Measurements from ENCODE around the gene KCTD8.

Gene KCTD8

DNA sequence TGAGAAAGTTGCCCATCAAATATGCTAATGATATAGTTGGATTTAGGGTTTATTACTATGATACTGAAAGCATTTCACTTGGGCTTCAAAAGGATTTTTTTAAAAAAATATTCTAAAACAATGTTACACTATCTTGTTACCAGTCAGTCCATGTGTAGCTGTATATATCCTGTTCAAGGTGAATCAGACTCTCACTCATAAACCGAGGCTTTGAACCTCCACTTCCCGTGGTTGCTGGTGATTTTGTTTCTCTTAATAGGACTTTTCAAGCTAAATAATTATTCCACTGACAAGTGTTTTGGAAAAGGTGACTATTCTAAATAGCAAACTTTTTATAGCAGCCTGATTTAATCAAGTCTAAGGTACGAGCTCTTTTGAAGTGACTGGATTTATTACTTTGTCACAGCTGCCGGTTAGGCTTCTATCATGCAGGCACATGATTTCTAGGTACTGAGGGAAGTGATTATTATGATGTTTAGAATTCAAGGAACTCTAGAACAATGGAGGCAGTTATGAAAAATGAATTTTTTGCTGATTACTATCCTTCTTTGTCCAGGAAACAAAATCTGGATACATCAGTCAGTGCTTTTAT is 287.7 kb downstream of the KCTD8 start:
- H3K9ac ChIP-seq (ENCODE audit: low read length), result no peak overlapping the region
- peaks cover 4% of the 10 kb centered on the region for H3K4me1 ChIP-seq (ENCODE audit: control insufficient read depth, insufficient read depth, low read length)
- H3K36me3 ChIP-seq (ENCODE audit: control insufficient read depth, insufficient read depth, low read length, severe bottlenecking), result no peaks in the 10 kb centered on the region
- H3K9me3 ChIP-seq (ENCODE audit: control insufficient read depth, low read length), result no peaks in the 10 kb centered on the region
- no peak for DNase-seq (ENCODE audit: low read depth)
- no peak overlapping the region for H3K4me3 ChIP-seq (ENCODE audit: low read length)
- no peaks in the 10 kb centered on the region for H3K27me3 ChIP-seq (replicated peaks; ENCODE audit: control insufficient read depth, insufficient read depth, low read length)

DNA sequence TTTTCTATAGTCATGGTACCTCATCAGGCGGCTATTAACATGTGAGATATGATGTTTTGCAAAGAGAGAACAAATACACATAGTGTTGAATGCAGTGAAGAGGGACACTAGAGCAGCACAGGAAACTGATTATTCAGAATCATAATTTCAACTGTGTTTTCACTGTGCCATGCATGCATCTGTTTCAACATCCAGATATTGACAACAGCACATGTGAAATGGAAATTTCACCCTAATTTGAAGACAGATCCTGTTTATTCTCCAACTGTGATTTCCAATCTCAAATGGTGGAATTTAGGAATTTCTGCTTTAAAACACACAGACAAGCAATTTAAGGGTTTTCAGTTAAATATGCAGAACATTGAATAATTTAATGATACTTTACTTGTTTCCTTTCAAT is 288.6 kb downstream of the KCTD8 start:
- Histone ChIP-seq H3K4me3 (ENCODE audit: low read length) (no peak overlapping the region), H3K9ac (ENCODE audit: low read length) (no peak overlapping the region), H3K4me1 (ENCODE audit: control insufficient read depth, insufficient read depth, low read length) (peaks cover 4% of the 10 kb centered on the region), H3K36me3 (ENCODE audit: control insufficient read depth, insufficient read depth, low read length, severe bottlenecking) (no peaks in the 10 kb centered on the region), H3K27me3 (replicated peaks; ENCODE audit: control insufficient read depth, insufficient read depth, low read length) (no peaks in the 10 kb centered on the region), H3K9me3 (ENCODE audit: control insufficient read depth, low read length) (no peaks in the 10 kb centered on the region)
- no peak for DNase-seq (ENCODE audit: low read depth)

DNA sequence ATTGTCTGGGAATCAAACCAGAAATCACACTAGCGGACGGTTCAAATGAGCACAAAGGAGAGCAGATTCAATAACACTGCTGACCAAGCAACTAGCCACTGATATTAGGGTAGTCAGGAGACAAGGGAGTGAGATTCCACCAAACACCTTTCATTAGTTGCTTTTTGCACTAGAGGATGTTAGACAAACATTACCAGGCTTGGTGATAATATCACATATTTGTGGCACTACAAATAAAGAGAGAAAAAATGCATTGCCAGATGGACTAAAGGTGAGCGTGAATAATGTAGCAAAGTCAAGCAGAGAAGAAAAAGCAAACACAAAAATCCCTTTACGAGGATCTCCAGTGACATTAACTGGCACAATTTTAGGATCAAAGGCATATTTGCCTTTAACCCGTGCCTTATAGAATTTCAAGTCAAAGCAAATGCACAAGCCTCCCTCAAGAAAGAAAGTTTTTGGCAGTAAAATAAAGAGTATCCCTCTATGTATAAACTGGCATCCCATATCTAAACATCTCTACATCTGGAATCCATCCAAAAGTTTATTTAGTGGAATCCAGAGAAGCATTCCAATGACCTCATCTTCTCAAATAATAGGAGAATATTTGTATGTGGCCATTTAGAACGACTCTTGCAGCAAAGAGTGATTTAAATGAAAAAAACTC is 290.9 kb downstream of the KCTD8 start:
- Histone ChIP-seq H3K36me3 (ENCODE audit: control insufficient read depth, insufficient read depth, low read length, severe bottlenecking) (no peaks in the 10 kb centered on the region), H3K27me3 (replicated peaks; ENCODE audit: control insufficient read depth, insufficient read depth, low read length) (no peaks in the 10 kb centered on the region), H3K4me1 (ENCODE audit: control insufficient read depth, insufficient read depth, low read length) (peaks cover 4% of the 10 kb centered on the region), H3K9me3 (ENCODE audit: control insufficient read depth, low read length) (no peaks in the 10 kb centered on the region), H3K4me3 (ENCODE audit: low read length) (no peak overlapping the region), H3K9ac (ENCODE audit: low read length) (no peak overlapping the region)
- DNase-seq (ENCODE audit: low read depth), result peak; percentile 69

DNA sequence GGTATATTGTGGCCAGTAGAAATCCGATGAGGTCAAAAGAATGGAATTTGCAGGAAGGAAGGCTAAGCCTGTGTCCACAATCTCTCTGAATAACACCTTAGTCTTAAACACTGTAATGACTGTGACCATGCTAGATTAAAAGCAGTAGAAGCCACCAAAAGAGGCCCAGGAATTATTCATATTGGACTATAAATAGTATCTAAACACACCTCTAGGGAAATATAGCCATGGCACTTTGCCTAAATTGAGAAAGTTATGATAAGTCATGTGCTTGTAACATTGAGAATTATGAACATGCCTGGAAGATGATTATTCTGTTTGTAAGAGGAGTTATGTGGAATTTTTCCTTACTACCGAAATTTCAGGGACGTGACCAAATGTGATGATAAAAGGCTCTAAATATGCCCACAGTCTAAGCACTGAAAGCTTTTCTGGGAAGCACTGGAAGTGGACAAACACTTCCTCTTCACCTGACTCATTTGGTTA is 298.5 kb downstream of the KCTD8 start:
- Histone ChIP-seq H3K4me1 (ENCODE audit: control insufficient read depth, insufficient read depth, low read length) (peaks cover 7% of the 10 kb centered on the region), H3K27me3 (replicated peaks; ENCODE audit: control insufficient read depth, insufficient read depth, low read length) (no peaks in the 10 kb centered on the region), H3K9me3 (ENCODE audit: control insufficient read depth, low read length) (peaks cover 8% of the 10 kb centered on the region), H3K9ac (ENCODE audit: low read length) (no peak overlapping the region), H3K4me3 (ENCODE audit: low read length) (no peak overlapping the region), H3K36me3 (ENCODE audit: control insufficient read depth, insufficient read depth, low read length, severe bottlenecking) (no peaks in the 10 kb centered on the region)
- peak; percentile 7 for DNase-seq (ENCODE audit: low read depth)

DNA sequence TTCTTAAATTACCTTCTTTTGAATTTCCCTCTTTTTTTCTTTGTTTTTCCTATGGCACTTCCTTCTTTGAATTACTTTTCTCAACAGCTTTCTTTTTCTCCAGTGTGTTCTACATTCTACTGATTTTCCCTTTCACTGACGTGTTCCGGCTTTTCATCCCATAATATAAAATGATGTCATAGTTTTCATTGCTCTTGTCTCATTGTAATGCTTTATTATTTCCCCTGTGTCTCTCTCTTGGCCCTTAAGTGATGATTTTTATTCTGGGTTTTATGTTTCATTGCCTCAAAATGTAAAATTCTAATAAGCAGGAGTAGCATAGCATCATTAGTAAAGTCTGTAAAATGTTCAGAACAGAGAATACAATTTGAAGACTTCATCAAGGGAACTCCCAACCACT is 299.3 kb downstream of the KCTD8 start:
- no peaks in the 10 kb centered on the region for H3K27me3 ChIP-seq (replicated peaks; ENCODE audit: control insufficient read depth, insufficient read depth, low read length)
- H3K4me3 ChIP-seq (ENCODE audit: low read length), result no peak overlapping the region
- no peak for DNase-seq (ENCODE audit: low read depth)
- no peak overlapping the region for H3K9ac ChIP-seq (ENCODE audit: low read length)
- H3K36me3 ChIP-seq (ENCODE audit: control insufficient read depth, insufficient read depth, low read length, severe bottlenecking), result no peaks in the 10 kb centered on the region
- peaks cover 8% of the 10 kb centered on the region for H3K9me3 ChIP-seq (ENCODE audit: control insufficient read depth, low read length)
- H3K4me1 ChIP-seq (ENCODE audit: control insufficient read depth, insufficient read depth, low read length), result peaks cover 7% of the 10 kb centered on the region

DNA sequence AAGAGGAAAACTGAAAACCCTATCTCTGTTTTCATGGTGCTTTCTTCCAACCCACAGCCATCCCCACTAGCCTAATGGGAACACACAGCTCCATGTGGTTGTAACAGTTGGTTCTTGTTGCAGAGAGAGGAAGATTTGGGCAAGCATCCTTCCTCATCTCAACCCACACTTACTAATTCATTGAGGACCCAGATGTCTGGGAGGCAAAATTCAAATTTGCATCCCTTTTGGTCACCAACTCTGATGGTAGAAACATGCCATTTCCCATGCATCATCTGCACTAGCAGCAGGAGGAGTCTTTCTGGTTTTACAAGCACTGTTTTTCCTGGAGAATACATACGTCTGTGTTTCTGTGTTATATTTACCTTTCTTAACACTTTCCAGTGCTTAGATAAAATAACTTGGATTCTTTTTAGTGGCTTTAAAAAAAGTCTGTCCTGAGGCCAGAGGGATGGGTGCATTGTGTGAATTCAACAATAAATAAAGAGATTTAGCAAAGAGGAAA is 301.0 kb downstream of the KCTD8 start:
- DNase-seq (ENCODE audit: low read depth), result no peak
- no peak overlapping the region for H3K9ac ChIP-seq (ENCODE audit: low read length)
- peaks cover 8% of the 10 kb centered on the region for H3K9me3 ChIP-seq (ENCODE audit: control insufficient read depth, low read length)
- H3K4me1 ChIP-seq (ENCODE audit: control insufficient read depth, insufficient read depth, low read length), result peaks cover 7% of the 10 kb centered on the region
- no peak overlapping the region for H3K4me3 ChIP-seq (ENCODE audit: low read length)
- H3K27me3 ChIP-seq (replicated peaks; ENCODE audit: control insufficient read depth, insufficient read depth, low read length), result no peaks in the 10 kb centered on the region
- no peaks in the 10 kb centered on the region for H3K36me3 ChIP-seq (ENCODE audit: control insufficient read depth, insufficient read depth, low read length, severe bottlenecking)

DNA sequence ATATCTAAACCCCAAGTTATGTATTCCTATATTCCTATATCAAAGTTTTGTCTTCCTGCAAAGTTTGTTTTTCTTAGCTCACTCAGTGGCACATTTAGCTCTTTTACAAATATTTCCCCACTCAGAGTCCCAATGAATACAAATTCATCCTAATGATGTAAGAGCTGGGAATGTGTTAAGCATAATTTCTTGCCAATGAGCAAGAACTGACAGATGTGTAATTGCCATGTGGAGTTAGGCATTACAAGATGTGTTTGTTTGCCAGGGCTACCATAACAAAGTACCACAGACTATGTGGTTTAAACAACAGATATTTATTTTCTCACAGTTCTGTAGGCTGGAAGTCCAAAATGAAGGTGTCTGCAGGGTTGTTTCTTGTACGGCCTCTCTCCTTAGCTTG is 302.1 kb downstream of the KCTD8 start:
- Histone ChIP-seq H3K9ac (ENCODE audit: low read length) (no peak overlapping the region), H3K4me1 (ENCODE audit: control insufficient read depth, insufficient read depth, low read length) (peaks cover 7% of the 10 kb centered on the region), H3K27me3 (replicated peaks; ENCODE audit: control insufficient read depth, insufficient read depth, low read length) (no peaks in the 10 kb centered on the region), H3K9me3 (ENCODE audit: control insufficient read depth, low read length) (peaks cover 8% of the 10 kb centered on the region), H3K4me3 (ENCODE audit: low read length) (no peak overlapping the region), H3K36me3 (ENCODE audit: control insufficient read depth, insufficient read depth, low read length, severe bottlenecking) (no peaks in the 10 kb centered on the region)
- DNase-seq (ENCODE audit: low read depth), result no peak

DNA sequence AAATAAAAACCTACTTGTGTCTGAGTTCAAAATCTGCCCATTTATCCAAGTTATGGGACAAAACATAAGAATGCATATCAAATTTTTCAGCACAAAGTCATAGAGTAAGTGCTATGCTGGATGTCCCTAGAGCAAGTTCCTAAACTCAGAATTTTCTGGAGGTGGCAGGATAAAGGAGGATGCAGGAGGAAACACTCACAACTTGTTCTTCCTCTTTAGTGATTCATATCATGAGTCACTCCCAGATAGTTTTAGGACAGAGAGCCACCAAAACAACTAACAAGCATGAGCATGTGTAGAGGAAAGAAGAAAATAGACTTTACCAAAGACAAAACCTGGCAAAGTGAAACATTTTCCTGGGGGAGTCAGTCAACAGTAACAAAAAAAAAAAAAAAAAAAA is 302.7 kb downstream of the KCTD8 start:
- Histone ChIP-seq H3K4me3 (ENCODE audit: low read length) (no peak overlapping the region), H3K27me3 (replicated peaks; ENCODE audit: control insufficient read depth, insufficient read depth, low read length) (no peaks in the 10 kb centered on the region), H3K36me3 (ENCODE audit: control insufficient read depth, insufficient read depth, low read length, severe bottlenecking) (no peaks in the 10 kb centered on the region), H3K9me3 (ENCODE audit: control insufficient read depth, low read length) (peaks cover 8% of the 10 kb centered on the region), H3K9ac (ENCODE audit: low read length) (no peak overlapping the region), H3K4me1 (ENCODE audit: control insufficient read depth, insufficient read depth, low read length) (peaks cover 5% of the 10 kb centered on the region)
- peak; percentile 1 for DNase-seq (ENCODE audit: low read depth)

DNA sequence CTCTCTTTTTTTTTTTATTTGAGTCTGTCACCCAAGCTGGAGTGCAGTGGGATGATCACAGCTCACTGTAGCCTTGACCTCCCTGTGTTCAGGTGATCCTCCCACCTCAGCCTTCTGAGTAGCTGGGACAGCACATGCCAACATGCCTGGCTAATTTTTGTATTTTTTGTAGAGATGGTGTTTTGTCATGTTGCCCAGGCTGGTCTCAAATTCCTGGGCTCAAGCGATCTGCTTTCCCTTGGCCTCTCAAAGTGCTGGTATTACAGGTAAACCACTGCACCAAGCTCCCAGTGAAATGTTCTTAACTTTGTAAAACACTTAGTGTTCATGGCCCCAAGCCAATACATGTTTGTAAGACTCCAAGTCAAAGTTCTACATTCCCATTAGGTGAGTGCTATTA is 316.1 kb downstream of the KCTD8 start:
- Histone ChIP-seq H3K9me3 (ENCODE audit: control insufficient read depth, low read length) (no peaks in the 10 kb centered on the region), H3K27me3 (replicated peaks; ENCODE audit: control insufficient read depth, insufficient read depth, low read length) (no peaks in the 10 kb centered on the region), H3K4me3 (ENCODE audit: low read length) (no peak overlapping the region), H3K4me1 (ENCODE audit: control insufficient read depth, insufficient read depth, low read length) (no peaks in the 10 kb centered on the region), H3K36me3 (ENCODE audit: control insufficient read depth, insufficient read depth, low read length, severe bottlenecking) (no peaks in the 10 kb centered on the region), H3K9ac (ENCODE audit: low read length) (no peak overlapping the region)
- no peak for DNase-seq (ENCODE audit: low read depth)
